Choroid plexus epithelial cell (primary cell): Measurements from ENCODE around the gene TGFBR2.

ENCODE experiments used
- DNase-seq: peaks from one replicate; pipeline ENCODE4 v3.0.0-alpha.2; 2010; ENCODE audit warnings: low read depth
- H3K4me3 ChIP-seq: 2 replicates; pipeline ENCODE4 v1.5.1; 2011; ENCODE audit warnings: low read depth, mild to moderate bottlenecking, control low read depth, low read length, moderate library complexity
- TF ChIP-seq, protein P1 (sequence below): conservative IDR thresholded peaks from 2 replicates; pipeline ENCODE4 v1.5.1; 2011; ENCODE audit warnings: low read depth, mild to moderate bottlenecking, control low read depth, inconsistent platforms, low read length, moderate library complexity

Gene TGFBR2

DNA sequence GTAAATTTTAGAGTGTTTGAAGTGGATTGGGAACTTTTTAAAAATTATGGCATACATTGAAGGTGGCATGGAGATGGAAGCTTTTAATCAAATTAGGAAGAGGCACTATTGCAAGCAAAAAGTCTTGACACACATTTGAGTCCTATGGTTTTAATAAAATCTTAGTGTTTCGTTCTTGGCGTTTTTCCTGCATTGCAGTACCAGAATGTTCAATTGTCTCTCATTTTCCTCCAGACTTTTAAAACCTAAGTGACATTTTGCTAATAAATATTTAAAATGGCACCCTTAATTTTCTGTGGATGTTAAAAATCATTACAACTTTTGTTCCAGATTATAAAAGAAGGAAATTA is 2.2 kb downstream of the TGFBR2 start:
- no peak for DNase-seq
- TF ChIP-seq, protein P1, sequence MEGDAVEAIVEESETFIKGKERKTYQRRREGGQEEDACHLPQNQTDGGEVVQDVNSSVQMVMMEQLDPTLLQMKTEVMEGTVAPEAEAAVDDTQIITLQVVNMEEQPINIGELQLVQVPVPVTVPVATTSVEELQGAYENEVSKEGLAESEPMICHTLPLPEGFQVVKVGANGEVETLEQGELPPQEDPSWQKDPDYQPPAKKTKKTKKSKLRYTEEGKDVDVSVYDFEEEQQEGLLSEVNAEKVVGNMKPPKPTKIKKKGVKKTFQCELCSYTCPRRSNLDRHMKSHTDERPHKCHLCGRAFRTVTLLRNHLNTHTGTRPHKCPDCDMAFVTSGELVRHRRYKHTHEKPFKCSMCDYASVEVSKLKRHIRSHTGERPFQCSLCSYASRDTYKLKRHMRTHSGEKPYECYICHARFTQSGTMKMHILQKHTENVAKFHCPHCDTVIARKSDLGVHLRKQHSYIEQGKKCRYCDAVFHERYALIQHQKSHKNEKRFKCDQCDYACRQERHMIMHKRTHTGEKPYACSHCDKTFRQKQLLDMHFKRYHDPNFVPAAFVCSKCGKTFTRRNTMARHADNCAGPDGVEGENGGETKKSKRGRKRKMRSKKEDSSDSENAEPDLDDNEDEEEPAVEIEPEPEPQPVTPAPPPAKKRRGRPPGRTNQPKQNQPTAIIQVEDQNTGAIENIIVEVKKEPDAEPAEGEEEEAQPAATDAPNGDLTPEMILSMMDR, result no peak
- H3K4me3 ChIP-seq, result peak overlapping the region; percentile 91

DNA sequence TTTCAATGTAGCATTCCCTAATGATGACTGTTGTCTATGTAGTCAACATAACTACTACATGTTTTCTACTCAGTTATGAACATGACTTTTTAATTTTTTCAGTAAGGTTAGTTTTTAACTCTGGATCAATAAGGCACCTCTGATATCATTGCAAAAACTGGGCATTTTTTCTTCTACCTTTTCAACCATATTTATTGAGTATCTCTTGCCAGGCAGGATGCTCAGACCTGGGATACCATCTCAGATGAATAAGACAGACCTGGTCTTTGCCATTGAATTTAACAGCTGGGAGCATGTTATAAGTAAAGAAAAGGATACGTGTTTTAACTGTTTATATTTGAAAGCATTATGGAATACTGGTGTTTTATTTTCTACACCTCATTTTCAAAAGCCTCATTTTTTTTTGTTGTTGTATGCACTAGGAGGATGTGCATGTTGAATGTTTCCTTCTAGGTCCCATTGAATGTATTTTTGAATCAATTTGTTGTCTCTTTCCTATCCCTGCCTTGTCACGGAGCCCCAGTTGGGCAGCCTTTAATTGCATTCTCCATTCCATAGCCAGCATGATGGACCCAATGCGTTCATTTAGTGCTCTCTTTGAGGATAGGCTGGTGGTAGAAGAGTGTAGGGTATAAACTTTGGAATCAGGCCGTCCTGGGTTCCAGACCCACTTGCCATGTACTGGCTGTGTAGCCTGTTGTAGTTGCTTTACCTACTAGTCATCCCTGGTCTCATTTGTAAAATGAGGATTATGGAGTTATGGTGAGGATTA is 3.7 kb downstream of the TGFBR2 start:
- TF ChIP-seq, protein P1, result no peak
- DNase-seq, result no peak
- no peak overlapping the region for H3K4me3 ChIP-seq

- DNase-seq, result no peak
- H3K4me3 ChIP-seq, result no peak overlapping the region
- TF ChIP-seq, protein P1, result no peak
These were observed 4.4 kb downstream of the TGFBR2 start for GRCh38 chr3:30610702-30611368.

DNA sequence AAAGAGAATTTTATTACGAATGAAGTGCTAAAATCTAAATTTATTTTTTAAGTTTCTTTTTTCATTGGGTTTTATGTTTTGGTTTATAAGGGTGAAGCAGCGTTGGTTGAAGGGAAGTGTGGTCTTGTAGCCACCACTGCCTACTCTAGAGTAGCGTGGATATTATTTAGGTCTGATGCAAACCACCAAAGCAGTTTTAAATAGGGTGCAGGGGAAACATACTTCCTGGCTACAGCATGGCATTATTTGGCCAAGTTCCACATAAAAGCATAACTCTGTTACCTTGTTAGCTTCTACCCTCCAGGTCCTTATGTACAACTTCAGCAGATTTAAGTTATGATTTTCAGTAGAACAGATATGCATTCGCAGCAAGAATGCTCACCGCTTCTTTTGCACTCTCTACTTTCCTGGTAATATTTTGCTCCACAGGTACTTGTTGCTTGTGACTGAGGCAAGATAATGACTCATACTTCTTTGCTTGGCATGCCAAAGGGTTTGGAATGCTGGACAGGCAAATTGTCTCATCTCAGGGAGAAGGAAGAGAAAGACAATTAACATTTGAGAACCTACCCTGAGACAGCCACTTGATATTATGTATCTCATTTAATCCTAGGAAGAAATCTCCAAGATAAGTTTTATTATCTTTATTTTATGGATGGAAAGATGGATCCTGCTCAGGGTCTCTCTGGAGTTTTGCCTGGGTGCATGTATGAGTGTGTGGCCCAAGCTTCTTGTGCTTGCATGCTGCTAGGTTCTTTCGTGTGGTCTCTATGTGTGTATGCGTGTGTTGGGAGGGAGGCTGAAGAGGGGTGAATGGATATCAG is 5.4 kb downstream of the TGFBR2 start:
- TF ChIP-seq, protein P1, result no peak
- DNase-seq, result peak; percentile 64
- H3K4me3 ChIP-seq, result no peak overlapping the region

- TF ChIP-seq, protein P1, result no peak
- DNase-seq, result no peak
- no peak overlapping the region for H3K4me3 ChIP-seq
These were observed 6.2 kb downstream of the TGFBR2 start for GRCh38 chr3:30612437-30613132.

- peak; percentile 64 for DNase-seq
- TF ChIP-seq, protein P1, result no peak
- H3K4me3 ChIP-seq, result no peak overlapping the region
These were observed 6.9 kb downstream of the TGFBR2 start for GRCh38 chr3:30613133-30613825.
